ENCODE measurements around the gene ACSS1. TPM values are rescaled to one million over a fixed set of nuclear protein-coding genes. Genes with fewer than 3 reads are reported as not detected.

The ACSS1 gene
- total RNA-seq, 2 donors from 2014 or later, result 25.6 to 26.4 TPM

- Histone ChIP-seq H3K27ac (no peak overlapping the region), H3K4me3 (no peak overlapping the region), H3K4me1 (peaks cover 0 to 10% of the 10 kb centered on the region in 2 donors)
Measured at GRCh38 chr20:25013478-25014380, 44.2 kb downstream of the ACSS1 start.

GRCh38 chr20:25012616-25013189 is 45.2 kb downstream of the ACSS1 start:
- TF ChIP-seq CTCF (IDR thresholded peaks at IDR 0.05), result no peak
- Histone ChIP-seq H3K4me3 (no peak overlapping the region), H3K4me1 (peaks cover 0 to 10% of the 10 kb centered on the region in 2 donors), H3K27ac (peak overlapping the region in 1 of 2 donors; percentile 82), H3K9me3 (no peaks in the 10 kb centered on the region), H3K27me3 (no peaks in the 10 kb centered on the region), H3K36me3 (peaks cover 73% of the 10 kb centered on the region)
- DNase-seq (ENCODE audit: low spot score), result no peak

More at GRCh38 chr20:25013478-25014380, 44.2 kb downstream of the ACSS1 start:
- Histone ChIP-seq H3K36me3 (peaks cover 70% of the 10 kb centered on the region), H3K27me3 (no peaks in the 10 kb centered on the region), H3K9me3 (no peaks in the 10 kb centered on the region)
- TF ChIP-seq CTCF (IDR thresholded peaks at IDR 0.05), result no peak
- DNase-seq (ENCODE audit: low spot score), result no peak

- Histone ChIP-seq H3K9me3 (no peaks in the 10 kb centered on the region), H3K4me1 (peaks cover 0 to 10% of the 10 kb centered on the region in 2 donors), H3K4me3 (no peak overlapping the region), H3K36me3 (peaks cover 78% of the 10 kb centered on the region), H3K27ac (peak overlapping the region in 1 of 2 donors; percentile 82), H3K27me3 (no peaks in the 10 kb centered on the region)
- no peak for DNase-seq (ENCODE audit: low spot score)
- TF ChIP-seq CTCF (IDR thresholded peaks at IDR 0.05), result no peak
Measured at GRCh38 chr20:25011831-25012241, 46.1 kb downstream of the ACSS1 start.

GRCh38 chr20:25011261-25011660 is 46.7 kb downstream of the ACSS1 start:
- Histone ChIP-seq H3K9me3 (no peaks in the 10 kb centered on the region), H3K4me3 (no peak overlapping the region), H3K27me3 (no peaks in the 10 kb centered on the region), H3K27ac (peak overlapping the region in 1 of 2 donors; percentile 82), H3K4me1 (peaks cover 0 to 10% of the 10 kb centered on the region in 2 donors), H3K36me3 (peaks cover 78% of the 10 kb centered on the region)
- no peak for DNase-seq (ENCODE audit: low spot score)
- TF ChIP-seq CTCF (IDR thresholded peaks at IDR 0.05), result no peak

GRCh38 chr20:25009218-25010145 is 48.5 kb downstream of the ACSS1 start:
- H3K36me3 ChIP-seq, result peaks cover 67% of the 10 kb centered on the region

More at GRCh38 chr20:25009218-25010145, 48.5 kb downstream of the ACSS1 start:
- no peak for DNase-seq (ENCODE audit: low spot score)
- TF ChIP-seq CTCF (IDR thresholded peaks at IDR 0.05), result no peak
- peak overlapping the region; percentile 82 for H3K27ac ChIP-seq
- peaks cover 0 to 21% of the 10 kb centered on the region in 2 donors for H3K4me1 ChIP-seq
- H3K9me3 ChIP-seq, result no peaks in the 10 kb centered on the region
- no peak overlapping the region for H3K4me3 ChIP-seq
- no peaks in the 10 kb centered on the region for H3K27me3 ChIP-seq

Data from right atrium auricular region (tissue), 2 donors.